GM12878 (cell line): ENCODE results near the gene LRP8. TPM values are rescaled to one million over a fixed set of nuclear protein-coding genes. Genes with fewer than 3 reads are reported as not detected.

Experiments used
- ATAC-seq: fragments of 200-7000 bp; cut with Tn5 transposase; 3 replicates; pipeline ENCODE4 v1.9.1; 2020; ENCODE audit warnings: mild to moderate bottlenecking, moderate library complexity
- BruUV-seq: library from RNA; stranded (reverse); fragments of 400-500 nt; replicated peaks from 2 replicates; lab custom pipeline; 2021; lab: Mats Ljungman, UMichigan
- CTCF ChIA-PET: fragments of 300-600 bp; sonication (Branson Sonifier 250); formaldehyde crosslinking; extraction: SDS; loops from one replicate; lab custom pipeline; 2021; ENCODE audit warnings: inconsistent platforms; lab: Yijun Ruan, JAX
- POLR2A ChIA-PET: fragments of 350-600 bp; formaldehyde crosslinking; extraction: SDS; loops from one replicate; lab custom pipeline; 2021; ENCODE audit warnings: inconsistent platforms; lab: Charles Lee
- RAD21 ChIA-PET: fragments of 300-600 bp; sonication (Branson Sonifier 250); formaldehyde crosslinking; loops from one replicate; lab custom pipeline; 2023; ENCODE audit warnings: antibody characterized with exemption; ENCODE audit not compliant: unreplicated experiment; lab: Charles Lee
- SMC1A ChIA-PET: fragments of 300-600 bp; sonication (Branson Sonifier 250); formaldehyde crosslinking; loops from one replicate; lab custom pipeline; 2023; ENCODE audit not compliant: unreplicated experiment, uncharacterized antibody; lab: Charles Lee
- DNase-seq: peaks from one replicate; pipeline ENCODE4 v3.0.0-alpha.2; 2011; ENCODE audit warnings: low read depth, low spot score
- FAIRE-seq: peaks from 3 replicates; lab custom pipeline; 2011; peaks lifted over from hg19 to GRCh38; lab: Jason Lieb, UNC
- H2AFZ ChIP-seq: 2 replicates; pipeline ENCODE4 v1.6.0; 2011; ENCODE audit warnings: low read depth, low read length, control low read depth; ENCODE audit not compliant: control insufficient read depth
- H3K27ac ChIP-seq: 2 replicates; pipeline ENCODE4 v1.5.1; 2011; ENCODE audit warnings: control low read depth; ENCODE audit not compliant: control insufficient read depth, insufficient read depth
- H3K27me3 ChIP-seq, 2 experiments: replicated peaks in 1 of 2; 2 replicates each; pipeline versions ENCODE4 v1.6.0 to v1.6.1; 2011; ENCODE audit warnings: low read length in 1 of 2; ENCODE audit not compliant: control insufficient read depth in 2 of 2, insufficient read depth in 2 of 2
- H3K36me3 ChIP-seq, 2 experiments: 2 replicates each; pipeline ENCODE4 v1.5.1; 2011; ENCODE audit warnings: low read length in 1 of 2; ENCODE audit not compliant: control insufficient read depth in 2 of 2, insufficient read depth in 2 of 2
- H3K4me1 ChIP-seq: 2 replicates; pipeline ENCODE4 v1.6.1; 2011; ENCODE audit warnings: mild to moderate bottlenecking, low read length, moderate library complexity, mixed read lengths; ENCODE audit not compliant: control insufficient read depth, insufficient read depth
- H3K4me2 ChIP-seq: 2 replicates; pipeline ENCODE4 v1.6.0; 2011; ENCODE audit warnings: control low read depth; ENCODE audit not compliant: control insufficient read depth, insufficient read depth
- H3K4me3 ChIP-seq: fragments of 200-600 bp; sonication (generic); 2 replicates; pipeline ENCODE4 v1.5.1; 2016
- H3K79me2 ChIP-seq: 2 replicates; pipeline ENCODE4 v1.6.0; 2011; ENCODE audit warnings: low read length; ENCODE audit not compliant: control insufficient read depth, insufficient read depth
- H3K9ac ChIP-seq: 2 replicates; pipeline ENCODE4 v1.8.0; 2011; ENCODE audit warnings: low read length, control low read depth, mixed read lengths; ENCODE audit not compliant: control insufficient read depth, insufficient read depth
- H3K9me3 ChIP-seq: replicated peaks from 3 replicates; pipeline ENCODE4 v1.5.1; 2011; ENCODE audit warnings: mild to moderate bottlenecking, low read length; ENCODE audit not compliant: control insufficient read depth, insufficient read depth
- H4K20me1 ChIP-seq: 2 replicates; pipeline ENCODE4 v1.6.0; 2011; ENCODE audit not compliant: control insufficient read depth, insufficient read depth
- HCFC1 ChIP-seq: fragments of 150-350 bp; IDR thresholded peaks from 2 replicates; pipeline ENCODE4 v1.6.1; 2014; ENCODE audit warnings: low read length
- KDM1A ChIP-seq: fragments of 200-600 bp; sonication (generic); IDR thresholded peaks from 2 replicates; pipeline ENCODE4 v1.6.1; 2016; ENCODE audit warnings: borderline replicate concordance
- MEF2B ChIP-seq: fragments of 450-650 bp; IDR thresholded peaks from 2 replicates; pipeline ENCODE4 v1.6.1; 2018; ENCODE audit warnings: mild to moderate bottlenecking, moderate library complexity; ENCODE audit not compliant: partially characterized antibody, poor library complexity, severe bottlenecking
- NBN ChIP-seq: fragments of 450-650 bp; IDR thresholded peaks from 2 replicates; pipeline ENCODE4 v1.6.1; 2016
- NR2F1 ChIP-seq: fragments of 450-650 bp; conservative IDR thresholded peaks from 2 replicates; pipeline ENCODE4 v1.6.1; 2017; ENCODE audit warnings: mild to moderate bottlenecking
- NRF1 ChIP-seq: conservative IDR thresholded peaks from 2 replicates; pipeline ENCODE4 v1.6.1; 2011; ENCODE audit warnings: mild to moderate bottlenecking, low read depth, low read length, improper control_type of control experiment
- POLR2AphosphoS2 ChIP-seq: IDR thresholded peaks from 2 replicates; pipeline ENCODE4 v1.6.1; 2011; ENCODE audit warnings: low read depth, mild to moderate bottlenecking, low read length, improper control_type of control experiment, moderate library complexity
- REST ChIP-seq: IDR thresholded peaks from 2 replicates; pipeline ENCODE4 v1.6.1; 2012; ENCODE audit warnings: mild to moderate bottlenecking, low read depth, low read length
- RUNX3 ChIP-seq: IDR thresholded peaks from 2 replicates; pipeline ENCODE4 v1.6.1; 2012; ENCODE audit warnings: low read length, inconsistent platforms
- SIX5 ChIP-seq: IDR thresholded peaks from 2 replicates; pipeline ENCODE4 v1.6.1; 2011; ENCODE audit warnings: mild to moderate bottlenecking, low read depth, low read length, moderate library complexity; ENCODE audit not compliant: severe bottlenecking
- SMARCA5 ChIP-seq: fragments of 450-650 bp; IDR thresholded peaks from 2 replicates; pipeline ENCODE4 v1.6.1; 2017; ENCODE audit warnings: mild to moderate bottlenecking
- TCF7 ChIP-seq: IDR thresholded peaks from 2 replicates; pipeline ENCODE4 v1.6.1; 2014; ENCODE audit warnings: antibody characterized with exemption, borderline replicate concordance
- USF2 ChIP-seq: IDR thresholded peaks from 2 replicates; pipeline ENCODE4 v1.6.1; 2011; ENCODE audit warnings: low read depth, low read length, improper control_type of control experiment, borderline replicate concordance
- YBX1 ChIP-seq: fragments of 450-650 bp; IDR thresholded peaks from 2 replicates; pipeline ENCODE4 v1.6.1; 2016; ENCODE audit warnings: antibody characterized with exemption
- ZBTB40 ChIP-seq: fragments of 450-650 bp; IDR thresholded peaks from 2 replicates; pipeline ENCODE4 v1.6.1; 2016; ENCODE audit warnings: mild to moderate bottlenecking, moderate library complexity, borderline replicate concordance
- ZNF274 ChIP-seq: IDR thresholded peaks from one replicate; pipeline ENCODE4 v1.8.0; 2011; ENCODE audit not compliant: insufficient read length, insufficient read depth
- WGBS: methylation state at CpG from one replicate; pipeline ENCODE4 v1.1.6; 2016; ENCODE audit warnings: low lambda C conversion rate; ENCODE audit not compliant: insufficient replicate concordance, insufficient coverage; ENCODE audit errors: missing lambda C conversion rate; 5-methylcytosine and 5-hydroxymethylcytosine counted together
- in situ Hi-C: fragments of 300-500 bp; cut with MboI; formaldehyde crosslinking; loops from 9 replicates; pipeline ENCODE4 v1.14.3; 2018; ENCODE audit warnings: mixed read lengths
- intact Hi-C: fragments of 100-400 bp; cut with micrococcal nuclease; formaldehyde crosslinking; loops from one replicate; pipeline ENCODE4 v1.14.2; 2022; ENCODE audit not compliant: unreplicated experiment
- polyA plus RNA-seq, 11 experiments: library from polyadenylated mRNA; depleted of rRNA in 4 of 11; unstranded in 6 of 11; stranded (reverse) in 5 of 11; fragments of >200 nt; fragmentation: Nextera tagmentation in 4 of 11; fragmentation: Illumina TruSeq in 1 of 11; extraction: Ambion mirVana in 4 of 11; extraction: Trizol in 1 of 11; gene quantifications; 1 replicate in 1 of 11; 2 replicates in 10 of 11; pipeline versions ENCODE4 v1.2.1 to v1.2.3, GENCODE V29; 2011 to 2016; ENCODE audit warnings: inconsistent platforms in 2 of 11, missing spikeins in 2 of 11, low read depth in 1 of 11
- total RNA-seq, 4 experiments: library from RNA; depleted of rRNA in 3 of 4; stranded (reverse); fragments of >200 nt in 3 of 4; fragmentation: Illumina TruSeq in 1 of 4; extraction: Trizol in 1 of 4; gene quantifications; 2 replicates each; pipeline versions ENCODE4 v1.2.1 to v1.2.3, GENCODE V29; 2013 to 2021

The LRP8 gene
- total and polyA plus RNA-seq, 10 of the 15 experiments (the other 5 are each of a cell fraction or from before 2014, with no cell fraction given) = 2.8 to 40.5 (median 22.3) TPM

GRCh38 chr1:53256511-53257453 is 71.1 kb downstream of the LRP8 start:
- no peak overlapping the region for H2AFZ ChIP-seq
- no peak overlapping the region for H3K4me3 ChIP-seq
- peaks cover 23 to 30% of the 10 kb centered on the region in 2 experiments for H3K36me3 ChIP-seq
- WGBS = 93% methylated on average over 11 of the region's 11 CpGs
- DNase-seq (no peak), FAIRE-seq (no peak), ATAC-seq (no peak)
- no peaks in the 10 kb centered on the region for H4K20me1 ChIP-seq
- H3K9ac ChIP-seq = no peak overlapping the region
- no TSS peak for BruUV-seq
- in situ Hi-C loops = no loop called here
- peaks cover 10% of the 10 kb centered on the region for H3K4me1 ChIP-seq
- ChIA-PET POLR2A (interaction anchor here (0.6 kb wide), 2 partner anchors 179 to 215 kb away, joined by 3 to 7 read pairs; no protein-coding TSS in a partner anchor), RAD21 (interaction anchor here (0.9 kb wide), 1 partner anchor 136 kb away, joined by 3 read pairs; no protein-coding TSS in a partner anchor), SMC1A (no interaction called here), CTCF (interaction anchor here (1.1 kb wide), 1 partner anchor 137 kb away, joined by 8 read pairs; no protein-coding TSS in a partner anchor)
- H3K27me3 ChIP-seq = no peaks in the 10 kb centered on the region
- no peak overlapping the region for H3K27ac ChIP-seq
- no peak overlapping the region for H3K4me2 ChIP-seq
- no peaks in the 10 kb centered on the region for H3K9me3 ChIP-seq
- H3K79me2 ChIP-seq = no peaks in the 10 kb centered on the region
- intact Hi-C loops = no loop called here
- no peak for TF ChIP-seq MEF2B
- no peak for TF ChIP-seq SMARCA5
- TF ChIP-seq RUNX3 = no peak
- TF ChIP-seq NRF1 = no peak
- no peak for TF ChIP-seq TCF7
- TF ChIP-seq NR2F1 = no peak
- TF ChIP-seq NBN = no peak
- no peak for TF ChIP-seq ZNF274
- no peak for TF ChIP-seq ZBTB40
- TF ChIP-seq USF2 = no peak
- TF ChIP-seq SIX5 = no peak
- TF ChIP-seq KDM1A = no peak
- no peak for TF ChIP-seq REST
- TF ChIP-seq HCFC1 = no peak
- no peak for TF ChIP-seq YBX1
- TF ChIP-seq POLR2AphosphoS2 = no peak
